Transverse colon (tissue), 4 donors: Measurements from ENCODE around the gene CARMIL1. TPM values are rescaled to one million over a fixed set of nuclear protein-coding genes. Genes with fewer than 3 reads are reported as not detected.

ENCODE experiments used
- DNase-seq: peaks from one replicate; pipeline ENCODE4 v3.0.0-alpha.2; 2019
- H3K27ac ChIP-seq, 4 donors: fragments of 200-600 bp; sonication (generic); 2 replicates each; pipeline ENCODE4 v1.5.1; 2016 to 2018; ENCODE audit warnings: inconsistent platforms in 4 of 4
- H3K27me3 ChIP-seq: fragments of 200-600 bp; sonication (generic); 2 replicates; pipeline ENCODE4 v1.5.1; 2017; ENCODE audit warnings: inconsistent platforms
- H3K36me3 ChIP-seq, 4 donors: fragments of 200-600 bp; sonication (generic); 2 replicates each; pipeline ENCODE4 v1.5.1; 2017 to 2019; ENCODE audit warnings: inconsistent platforms in 4 of 4
- H3K4me1 ChIP-seq, 4 donors: fragments of 200-600 bp; sonication (generic); 2 replicates each; pipeline ENCODE4 v1.5.1; 2017 to 2020; ENCODE audit warnings: inconsistent platforms in 4 of 4
- H3K4me3 ChIP-seq, 4 donors: fragments of 200-600 bp; sonication (generic); 1 replicate in 1 of 4; 2 replicates in 3 of 4; pipeline versions ENCODE4 v1.5.1 to v1.6.1; 2017 to 2019; ENCODE audit warnings: inconsistent platforms in 4 of 4
- H3K9me3 ChIP-seq, 2 donors: fragments of 200-600 bp; sonication (generic); 2 replicates each; pipeline ENCODE4 v1.5.1; 2017 to 2019; ENCODE audit warnings: inconsistent platforms in 2 of 2
- EP300 ChIP-seq: sonication (generic); formaldehyde crosslinking; IDR thresholded peaks from one replicate; pipeline ENCODE4 v1.6.1; 2017; ENCODE audit warnings: antibody characterized with exemption, low read depth
- POLR2A ChIP-seq: fragments of 450-650 bp; IDR thresholded peaks from one replicate; pipeline ENCODE4 v1.6.1; 2016; ENCODE audit warnings: antibody characterized with exemption, mild to moderate bottlenecking, moderate library complexity
- POLR2AphosphoS5 ChIP-seq, 3 donors: sonication (generic); formaldehyde crosslinking; IDR thresholded peaks; one replicate each; pipeline ENCODE4 v1.6.1; 2016; ENCODE audit warnings: antibody characterized with exemption in 3 of 3
- WGBS, 2 donors: methylation state at CpG; one replicate each; pipeline ENCODE4 v1.1.5; 2018; ENCODE audit warnings: low coverage in 1 of 2; 5-methylcytosine and 5-hydroxymethylcytosine counted together
- in situ Hi-C, 4 donors: fragments of 200-750 bp; cut with MboI; loops; one replicate each; pipeline versions ENCODE4 v1.15.0 to v1.15.1; 2017; ENCODE audit warnings: low sequenced_read_pairs in 3 of 4, low pct_ligation_motif_present in 1 of 4, low pct_unique_long_range_greater_than_20kb in 1 of 4
- intact Hi-C: fragments of 100-400 bp; cut with DNase I; formaldehyde crosslinking; loops from one replicate; pipeline ENCODE4 v1.15.1; 2023; ENCODE audit warnings: low total_unique reads
- total RNA-seq, 4 donors: library from RNA; depleted of rRNA; stranded (reverse); fragments of >200 nt; gene quantifications; one replicate each; pipeline ENCODE4 v1.1.0, GENCODE V29; 2016
- TF ChIP-seq, protein P1 (sequence below), 5 experiments: fragments of 200-600 bp in 3 of 5; fragments of 450-650 bp in 2 of 5; sonication (generic) in 3 of 5; IDR thresholded peaks; 1 replicate in 2 of 5; 2 replicates in 3 of 5; pipeline ENCODE4 v1.5.1; 2016 to 2017; ENCODE audit warnings: antibody characterized with exemption in 5 of 5, inconsistent platforms in 3 of 5, mild to moderate bottlenecking in 2 of 5, moderate library complexity in 1 of 5

Gene CARMIL1
- total RNA-seq, 4 donors from 2014 or later: 25.1 to 93.5 (median 61.0) TPM

DNA sequence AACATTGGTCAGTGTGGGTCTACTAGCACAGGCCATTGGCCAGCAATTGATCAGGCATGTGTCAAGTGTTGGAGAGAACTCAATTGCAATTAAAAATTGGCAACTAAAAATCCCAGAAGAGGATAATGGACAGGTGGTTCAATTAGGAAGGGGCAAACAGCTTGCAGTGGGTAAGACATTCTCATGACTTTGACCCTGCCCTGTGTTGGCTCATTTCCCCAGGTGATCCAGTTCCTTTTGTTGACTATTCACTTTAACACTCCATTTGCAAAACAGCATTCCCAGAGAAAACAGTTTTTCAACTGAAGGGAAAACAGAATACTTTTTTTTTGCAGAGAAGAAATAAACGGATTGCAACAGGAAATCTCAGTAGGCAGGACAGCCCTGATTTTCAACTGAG lies 343.9 kb downstream of the CARMIL1 start:
- intact Hi-C loops: no loop called here
- Histone ChIP-seq H3K9me3 (no peaks in the 10 kb centered on the region), H3K27me3 (no peaks in the 10 kb centered on the region), H3K4me1 (no peaks in the 10 kb centered on the region), H3K36me3 (no peaks in the 10 kb centered on the region), H3K4me3 (no peak overlapping the region), H3K27ac (no peak overlapping the region)
- in situ Hi-C loops: no loop called here
- TF ChIP-seq, protein P1, sequence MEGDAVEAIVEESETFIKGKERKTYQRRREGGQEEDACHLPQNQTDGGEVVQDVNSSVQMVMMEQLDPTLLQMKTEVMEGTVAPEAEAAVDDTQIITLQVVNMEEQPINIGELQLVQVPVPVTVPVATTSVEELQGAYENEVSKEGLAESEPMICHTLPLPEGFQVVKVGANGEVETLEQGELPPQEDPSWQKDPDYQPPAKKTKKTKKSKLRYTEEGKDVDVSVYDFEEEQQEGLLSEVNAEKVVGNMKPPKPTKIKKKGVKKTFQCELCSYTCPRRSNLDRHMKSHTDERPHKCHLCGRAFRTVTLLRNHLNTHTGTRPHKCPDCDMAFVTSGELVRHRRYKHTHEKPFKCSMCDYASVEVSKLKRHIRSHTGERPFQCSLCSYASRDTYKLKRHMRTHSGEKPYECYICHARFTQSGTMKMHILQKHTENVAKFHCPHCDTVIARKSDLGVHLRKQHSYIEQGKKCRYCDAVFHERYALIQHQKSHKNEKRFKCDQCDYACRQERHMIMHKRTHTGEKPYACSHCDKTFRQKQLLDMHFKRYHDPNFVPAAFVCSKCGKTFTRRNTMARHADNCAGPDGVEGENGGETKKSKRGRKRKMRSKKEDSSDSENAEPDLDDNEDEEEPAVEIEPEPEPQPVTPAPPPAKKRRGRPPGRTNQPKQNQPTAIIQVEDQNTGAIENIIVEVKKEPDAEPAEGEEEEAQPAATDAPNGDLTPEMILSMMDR (IDR thresholded peaks at IDR 0.05): no peak
- TF ChIP-seq POLR2AphosphoS5 (IDR thresholded peaks at IDR 0.05) (no peak), EP300 (no peak), POLR2A (no peak)
- 67% methylated on average over 1 of the region's 1 CpG for whole genome bisulfite sequencing, 2 donors
- no peak for DNase-seq

DNA sequence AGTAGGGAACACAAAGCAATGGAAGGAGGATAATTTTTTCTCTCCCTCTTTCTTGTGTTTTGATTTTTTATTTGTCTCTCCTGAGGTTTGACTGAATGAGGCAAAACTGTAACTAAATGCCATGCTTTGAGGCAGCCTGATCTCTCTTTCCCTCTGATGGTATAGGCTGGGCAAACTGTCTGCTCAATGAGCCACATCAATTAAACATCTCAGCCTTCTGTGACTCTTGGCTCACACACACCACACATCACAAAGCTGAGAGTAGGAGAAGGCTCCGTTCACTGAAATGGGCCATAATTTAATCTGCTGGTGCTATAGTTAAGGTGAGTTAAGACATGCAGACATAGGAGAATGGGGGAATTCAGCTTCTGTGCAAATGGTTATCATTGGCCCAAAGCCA lies 344.7 kb downstream of the CARMIL1 start:
- intact Hi-C loops (no loop called here), in situ Hi-C loops (no loop called here)
- no peak overlapping the region for H3K4me3 ChIP-seq
- H3K9me3 ChIP-seq: no peaks in the 10 kb centered on the region
- H3K27ac ChIP-seq: no peak overlapping the region
- H3K36me3 ChIP-seq: no peaks in the 10 kb centered on the region
- DNase-seq: no peak
- no peaks in the 10 kb centered on the region for H3K27me3 ChIP-seq
- TF ChIP-seq, protein P1 (IDR thresholded peaks at IDR 0.05): no peak
- TF ChIP-seq EP300 (no peak), POLR2A (no peak), POLR2AphosphoS5 (IDR thresholded peaks at IDR 0.05) (no peak)
- H3K4me1 ChIP-seq: no peaks in the 10 kb centered on the region
- WGBS, 2 donors: 80 to 86% methylated on average over 1 of the region's 1 CpG

DNA sequence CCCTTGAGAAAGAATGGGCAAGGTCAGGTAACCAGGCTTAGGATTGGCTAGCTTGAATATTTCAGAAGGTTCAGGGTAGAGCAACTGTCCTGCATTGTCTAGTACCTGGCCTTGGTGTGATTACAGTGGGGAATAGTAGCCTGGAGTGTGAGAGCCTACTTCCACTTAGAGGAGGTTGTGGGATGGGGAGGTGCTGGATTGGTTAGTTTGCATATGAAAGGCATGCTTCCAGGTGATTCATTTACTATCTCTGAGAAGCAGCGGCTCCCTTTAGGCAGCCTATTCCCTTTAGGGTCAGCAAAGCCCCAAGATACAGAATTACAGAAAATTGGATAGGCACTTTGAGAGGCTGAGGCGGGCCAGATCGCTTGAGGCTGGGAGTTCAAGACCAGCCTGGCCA lies 347.8 kb downstream of the CARMIL1 start:
- TF ChIP-seq, protein P1 (IDR thresholded peaks at IDR 0.05): no peak
- TF ChIP-seq POLR2AphosphoS5 (IDR thresholded peaks at IDR 0.05) (no peak), EP300 (no peak), POLR2A (no peak)
- DNase-seq: no peak
- in situ Hi-C loops (no loop called here), intact Hi-C loops (no loop called here)
- Histone ChIP-seq H3K9me3 (no peaks in the 10 kb centered on the region), H3K36me3 (no peaks in the 10 kb centered on the region), H3K4me1 (no peaks in the 10 kb centered on the region), H3K27ac (no peak overlapping the region), H3K27me3 (no peaks in the 10 kb centered on the region), H3K4me3 (no peak overlapping the region)
- 82 to 88% methylated on average over 3 of the region's 3 CpGs for WGBS, 2 donors

DNA sequence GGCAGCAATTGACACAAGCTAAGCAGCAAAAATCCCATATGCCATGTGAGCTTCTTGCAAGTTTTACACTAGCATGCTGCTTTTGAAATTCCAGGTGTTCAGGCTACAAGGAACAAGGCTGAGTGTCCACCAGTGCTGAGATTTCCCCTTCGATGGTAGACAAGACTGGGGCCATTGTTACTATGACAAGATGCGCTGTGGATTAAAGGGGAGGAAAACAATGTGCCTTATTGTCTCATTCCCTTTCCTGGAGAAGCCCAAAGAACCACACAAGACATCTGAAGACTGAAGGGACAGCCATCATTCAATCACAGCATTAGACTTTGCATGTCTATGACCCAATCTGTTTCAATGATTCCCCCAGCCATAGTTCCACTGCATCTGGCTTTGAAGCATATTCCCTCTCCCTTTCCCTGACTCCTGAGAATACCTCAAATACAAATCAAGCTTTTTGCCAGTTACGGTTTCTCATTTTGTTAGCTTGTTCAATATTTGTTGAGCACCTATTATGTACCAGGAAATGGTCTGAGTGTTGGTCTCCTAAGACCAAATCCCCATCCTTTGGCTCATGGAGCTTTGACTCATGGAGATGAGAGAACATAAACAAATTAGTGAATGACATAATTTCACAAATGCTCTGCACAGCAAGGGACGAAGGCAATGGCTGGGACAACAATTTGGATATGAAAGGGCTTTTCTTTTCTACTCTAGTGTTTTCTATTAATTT lies 349.5 kb downstream of the CARMIL1 start:
- H3K27me3 ChIP-seq: no peaks in the 10 kb centered on the region
- intact Hi-C loops: no loop called here
- whole genome bisulfite sequencing, 2 donors: 40 to 91% methylated on average over 1 to 4 of the region's 4 CpGs
- TF ChIP-seq POLR2AphosphoS5 (IDR thresholded peaks at IDR 0.05): no peak
- TF ChIP-seq, protein P1 (IDR thresholded peaks at IDR 0.05): no peak
- TF ChIP-seq POLR2A: no peak
- TF ChIP-seq EP300: no peak
- no peak for DNase-seq
- in situ Hi-C loops: no loop called here
- no peak overlapping the region for H3K27ac ChIP-seq
- no peak overlapping the region for H3K4me3 ChIP-seq
- H3K4me1 ChIP-seq: no peaks in the 10 kb centered on the region
- no peaks in the 10 kb centered on the region for H3K36me3 ChIP-seq
- H3K9me3 ChIP-seq: no peaks in the 10 kb centered on the region
